AG04449 (cell line): ENCODE data around the gene SLC30A7.

Experiments used
- CTCF ChIA-PET: fragments of 350-600 bp; formaldehyde crosslinking; extraction: SDS; loops from one replicate; lab custom pipeline; 2021; ENCODE audit warnings: antibody characterized with exemption; lab: Yijun Ruan, JAX
- POLR2A ChIA-PET: fragments of 400-600, 350-600 bp; formaldehyde crosslinking; extraction: SDS; loops from one replicate; lab custom pipeline; 2020; ENCODE audit warnings: antibody characterized with exemption, inconsistent platforms; lab: Yijun Ruan, JAX
- DNase-seq: peaks from one replicate; pipeline ENCODE4 v3.0.0-alpha.2; 2010; ENCODE audit warnings: low read depth, low spot score
- H3K4me3 ChIP-seq: 2 replicates; pipeline ENCODE4 v1.5.1; 2011; ENCODE audit warnings: low read depth, mild to moderate bottlenecking, control low read depth, low read length
- CTCF ChIP-seq: IDR thresholded peaks from one replicate; pipeline ENCODE4 v1.5.1; 2011; ENCODE audit warnings: mild to moderate bottlenecking, moderate library complexity, low read length, control low read depth, inconsistent platforms; ENCODE audit not compliant: insufficient read depth; ENCODE audit errors: missing control alignments

Gene SLC30A7

GRCh38 chr1:101029184-101029583 is 133.3 kb downstream of the SLC30A7 start:
- ChIA-PET CTCF (no interaction called here), POLR2A (no interaction called here)
- H3K4me3 ChIP-seq: no peak overlapping the region
- no peak for TF ChIP-seq CTCF
- no peak for DNase-seq

- ChIA-PET CTCF (interaction anchor here (1.1 to 1.4 kb wide), 3 partner anchors 10 to 207 kb away, joined by 3 to 6 read pairs (median 4); no protein-coding TSS in a partner anchor), POLR2A (no interaction called here)
- DNase-seq: no peak
- no peak overlapping the region for H3K4me3 ChIP-seq
- TF ChIP-seq CTCF: no peak
These were observed 135.0 kb downstream of the SLC30A7 start for GRCh38 chr1:101030881-101031280.
